MCF 10A (cell line): ENCODE data around the gene INPP5B. TPM values are rescaled to one million over a fixed set of nuclear protein-coding genes. Genes with fewer than 3 reads are reported as not detected.
"Not testable (repeated sequence)": the region's sequence is repeated elsewhere in the genome, so short reads cannot be mapped to it uniquely, and the experiment has no call there.

Experiments
- BruUV-seq: library from RNA; stranded (reverse); fragments of 400-500 nt; replicated peaks from 2 replicates; lab custom pipeline; 2021; lab: Mats Ljungman, UMichigan
- CTCF ChIA-PET: fragments of 300-600 bp; sonication (Branson Sonifier 250); formaldehyde crosslinking; extraction: SDS; loops from one replicate; lab custom pipeline; 2021; ENCODE audit warnings: antibody characterized with exemption, inconsistent platforms; lab: Yijun Ruan, JAX
- POLR2A ChIA-PET: fragments of 300-600, 350-650 bp; sonication (Branson Sonifier 250); formaldehyde crosslinking; extraction: SDS; loops from one replicate; lab custom pipeline; 2020; ENCODE audit warnings: antibody characterized with exemption, inconsistent platforms; lab: Yijun Ruan, JAX
- DNase-seq: peaks from one replicate; pipeline ENCODE4 v3.0.0-alpha.2; 2018; ENCODE audit not compliant: unreplicated experiment
- H3K27ac Mint-ChIP-seq: one replicate; pipeline ENCODE4 v1.8.0; 2022; ENCODE audit warnings: mild to moderate bottlenecking, low read depth, mixed read lengths; ENCODE audit not compliant: unreplicated experiment
- H3K27me3 Mint-ChIP-seq: one replicate; pipeline ENCODE4 v1.8.0; 2022; ENCODE audit warnings: mixed read lengths; ENCODE audit not compliant: insufficient read depth, unreplicated experiment
- H3K36me3 Mint-ChIP-seq: one replicate; pipeline ENCODE4 v1.8.0; 2022; ENCODE audit warnings: mild to moderate bottlenecking, moderate library complexity, mixed read lengths; ENCODE audit not compliant: insufficient read depth, unreplicated experiment
- H3K4me1 Mint-ChIP-seq: one replicate; pipeline ENCODE4 v1.8.0; 2022; ENCODE audit warnings: mixed read lengths; ENCODE audit not compliant: insufficient read depth, unreplicated experiment
- H3K4me3 Mint-ChIP-seq: one replicate; pipeline ENCODE4 v1.8.0; 2022; ENCODE audit warnings: mild to moderate bottlenecking, moderate library complexity, mixed read lengths; ENCODE audit not compliant: unreplicated experiment
- H3K9me3 Mint-ChIP-seq: one replicate; pipeline ENCODE4 v1.8.0; 2022; ENCODE audit warnings: mixed read lengths; ENCODE audit not compliant: unreplicated experiment
- intact Hi-C: fragments of 100-400 bp; cut with micrococcal nuclease; formaldehyde crosslinking; loops from 2 replicates; pipeline ENCODE4 v1.14.1; 2022
- total RNA-seq: library from RNA; stranded (reverse); gene quantifications from 2 replicates; pipeline ENCODE4 v1.2.3, GENCODE V29; 2022
- TF ChIP-seq, protein P1 (sequence below): fragments of 200-600 bp; IDR thresholded peaks from one replicate; pipeline ENCODE4 v1.8.0; 2022; ENCODE audit warnings: antibody characterized with exemption, mild to moderate bottlenecking; ENCODE audit not compliant: unreplicated experiment

INPP5B gene
- total RNA-seq, 1 experiment from 2014 or later = 4.7 TPM

DNA sequence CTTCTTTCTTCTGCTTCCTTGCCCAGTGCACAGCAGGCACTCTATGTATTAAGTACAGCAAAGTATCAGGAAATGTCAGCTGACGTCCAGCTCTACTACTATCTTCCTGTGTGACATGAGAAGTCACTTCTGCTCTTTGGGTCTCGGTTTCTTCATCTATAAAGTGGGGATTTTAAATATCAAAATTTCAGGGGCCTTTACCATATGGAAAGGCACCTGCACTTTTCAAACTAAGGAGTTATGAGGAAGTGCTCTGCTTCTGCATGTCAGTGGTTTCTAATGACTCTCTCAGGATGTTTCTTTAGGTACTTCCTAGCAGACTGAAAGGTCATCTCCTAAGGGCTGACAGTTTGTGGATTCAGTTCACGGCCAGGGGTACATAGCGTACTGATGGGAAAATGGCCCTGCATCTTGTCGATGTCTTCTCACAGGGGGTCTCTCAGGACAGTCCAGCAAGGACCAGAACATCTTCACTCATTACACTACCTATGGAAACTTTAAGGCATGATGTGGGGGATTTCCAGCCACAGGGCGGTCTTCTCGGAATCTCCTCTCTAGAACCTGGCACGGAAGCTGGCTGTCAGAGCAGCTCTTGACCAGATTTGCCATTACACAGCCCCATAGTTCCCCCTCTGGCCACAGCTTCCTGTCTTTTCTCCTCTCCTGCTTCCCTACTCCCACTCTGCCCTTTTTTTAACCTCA, 45.5 kb downstream of the INPP5B start:
- H3K27me3 Mint-ChIP-seq = no peaks in the 10 kb centered on the region
- H3K4me1 Mint-ChIP-seq = no peaks in the 10 kb centered on the region
- ChIA-PET CTCF (no interaction called here), POLR2A (interaction anchor here (0.7 kb wide), 1 partner anchor 330 kb away, joined by 3 read pairs; no protein-coding TSS in a partner anchor)
- TF ChIP-seq, protein P1, sequence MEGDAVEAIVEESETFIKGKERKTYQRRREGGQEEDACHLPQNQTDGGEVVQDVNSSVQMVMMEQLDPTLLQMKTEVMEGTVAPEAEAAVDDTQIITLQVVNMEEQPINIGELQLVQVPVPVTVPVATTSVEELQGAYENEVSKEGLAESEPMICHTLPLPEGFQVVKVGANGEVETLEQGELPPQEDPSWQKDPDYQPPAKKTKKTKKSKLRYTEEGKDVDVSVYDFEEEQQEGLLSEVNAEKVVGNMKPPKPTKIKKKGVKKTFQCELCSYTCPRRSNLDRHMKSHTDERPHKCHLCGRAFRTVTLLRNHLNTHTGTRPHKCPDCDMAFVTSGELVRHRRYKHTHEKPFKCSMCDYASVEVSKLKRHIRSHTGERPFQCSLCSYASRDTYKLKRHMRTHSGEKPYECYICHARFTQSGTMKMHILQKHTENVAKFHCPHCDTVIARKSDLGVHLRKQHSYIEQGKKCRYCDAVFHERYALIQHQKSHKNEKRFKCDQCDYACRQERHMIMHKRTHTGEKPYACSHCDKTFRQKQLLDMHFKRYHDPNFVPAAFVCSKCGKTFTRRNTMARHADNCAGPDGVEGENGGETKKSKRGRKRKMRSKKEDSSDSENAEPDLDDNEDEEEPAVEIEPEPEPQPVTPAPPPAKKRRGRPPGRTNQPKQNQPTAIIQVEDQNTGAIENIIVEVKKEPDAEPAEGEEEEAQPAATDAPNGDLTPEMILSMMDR = no peak
- DNase-seq = no peak
- no peaks in the 10 kb centered on the region for H3K9me3 Mint-ChIP-seq
- H3K27ac Mint-ChIP-seq = no peak overlapping the region
- intact Hi-C loops = no loop called here
- H3K4me3 Mint-ChIP-seq = no peak overlapping the region
- no peaks in the 10 kb centered on the region for H3K36me3 Mint-ChIP-seq
- no TSS peak for BruUV-seq

DNA sequence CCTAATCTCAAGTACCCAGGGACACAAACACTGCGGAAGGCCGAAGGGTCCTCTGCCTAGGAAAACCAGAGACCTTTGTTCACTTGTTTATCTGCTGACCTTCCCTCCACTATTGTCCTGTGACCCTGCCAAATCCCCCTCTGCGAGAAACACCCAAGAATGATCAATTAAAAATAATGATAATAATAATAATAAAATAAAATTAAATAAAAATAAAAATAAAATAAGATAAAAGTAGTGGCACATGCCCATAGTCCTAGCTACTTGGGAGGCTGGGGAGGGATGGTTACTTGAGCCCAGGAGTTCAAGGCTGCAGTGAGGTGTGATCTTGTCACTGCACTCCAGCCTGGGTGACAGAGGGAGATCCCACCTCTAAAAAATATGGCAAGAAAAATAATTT, 49.3 kb downstream of the INPP5B start:
- H3K4me1 Mint-ChIP-seq, DNase-seq, H3K36me3 Mint-ChIP-seq, BruUV-seq, H3K9me3 Mint-ChIP-seq, POLR2A ChIA-PET, CTCF ChIA-PET, H3K4me3 Mint-ChIP-seq, H3K27me3 Mint-ChIP-seq, H3K27ac Mint-ChIP-seq: not testable (repeated sequence)
- intact Hi-C loops = loop anchor here (10.0 kb wide), 1 partner anchor 937 kb away; no protein-coding TSS in a partner anchor

DNA sequence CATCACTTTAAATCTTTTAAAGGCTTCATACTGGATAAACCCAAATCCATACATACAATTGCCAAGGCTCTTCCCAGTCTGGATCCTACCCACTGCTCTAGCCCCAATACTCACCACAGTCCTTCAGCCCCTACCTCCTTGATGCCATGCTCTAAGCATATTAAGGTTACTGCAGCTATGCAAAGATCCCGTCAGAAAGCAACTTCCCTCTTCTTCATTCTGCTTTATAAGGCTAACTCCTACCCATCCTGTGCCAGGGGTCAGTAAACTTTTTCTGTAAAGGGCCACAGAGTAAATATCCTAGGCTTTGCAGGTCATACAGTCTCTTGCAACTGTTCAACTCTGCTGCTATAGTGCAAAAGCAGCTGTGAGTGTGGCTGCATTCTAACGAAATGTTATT, 53.2 kb downstream of the INPP5B start:
- CTCF ChIA-PET = interaction anchor here (2.2 kb wide), 1 partner anchor 21 kb away, joined by 5 read pairs; no protein-coding TSS in a partner anchor
- intact Hi-C loops = loop anchor here (10.0 kb wide), 1 partner anchor 941 kb away; no protein-coding TSS in a partner anchor
- Mint-ChIP-seq H3K4me1 (no peaks in the 10 kb centered on the region), H3K36me3 (no peaks in the 10 kb centered on the region), H3K27ac (no peak overlapping the region), H3K9me3 (no peaks in the 10 kb centered on the region), H3K27me3 (no peaks in the 10 kb centered on the region), H3K4me3 (no peak overlapping the region)
- POLR2A ChIA-PET = no interaction called here
- TF ChIP-seq, protein P1 = no peak
- DNase-seq = no peak
- no TSS peak for BruUV-seq

DNA sequence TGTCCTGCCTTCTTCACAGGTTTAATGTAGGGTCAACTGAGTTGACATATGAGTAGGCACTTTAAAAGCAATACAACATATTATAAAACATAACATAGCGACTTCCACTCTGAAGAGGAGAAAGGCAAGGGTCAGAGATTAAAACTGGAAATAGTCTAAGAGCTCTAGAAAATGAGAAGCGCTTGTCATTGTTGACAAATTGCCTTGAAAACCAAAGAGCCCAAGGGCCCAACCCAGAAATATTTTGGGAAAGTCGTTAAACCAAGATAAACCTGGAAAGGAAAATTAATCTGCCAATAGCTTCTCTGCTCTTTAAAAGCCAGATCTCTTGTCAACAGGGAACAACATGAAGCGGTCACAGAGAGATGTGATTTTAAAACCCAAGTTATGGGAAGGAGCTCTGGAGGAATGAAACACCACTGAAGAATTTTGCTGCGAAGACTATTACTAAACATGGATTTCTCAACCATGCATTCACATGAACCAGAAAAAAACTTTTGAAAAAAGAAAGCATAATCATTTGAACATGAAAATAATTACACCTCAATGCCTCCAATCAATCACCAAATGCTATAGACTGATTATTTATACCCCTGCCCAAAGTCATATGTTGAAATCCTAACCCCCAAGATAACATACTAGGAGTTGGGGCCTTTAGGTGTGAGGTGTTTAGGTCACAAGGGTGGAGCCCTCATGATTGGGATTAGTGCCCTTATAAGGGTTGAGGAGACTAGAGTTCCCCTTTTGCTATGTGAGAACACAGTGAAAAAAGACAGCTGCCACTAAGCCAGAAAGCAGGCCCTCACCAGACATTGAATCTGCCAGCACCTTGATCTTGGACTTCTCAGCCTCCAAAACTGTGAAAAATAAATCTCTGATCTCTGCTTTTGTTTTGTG, 54.5 kb downstream of the INPP5B start:
- CTCF ChIA-PET = interaction anchor here (0.6 to 2.2 kb wide), 9 partner anchors 19 to 207 kb away, joined by 3 to 8 read pairs (median 4); no protein-coding TSS in a partner anchor
- Mint-ChIP-seq H3K36me3 (peaks cover 6% of the 10 kb centered on the region), H3K27ac (no peak overlapping the region), H3K27me3 (no peaks in the 10 kb centered on the region), H3K9me3 (no peaks in the 10 kb centered on the region), H3K4me1 (no peaks in the 10 kb centered on the region), H3K4me3 (no peak overlapping the region)
- DNase-seq = no peak
- POLR2A ChIA-PET = interaction anchor here (0.6 to 0.7 kb wide), 2 partner anchors 12 to 39 kb away, joined by 3 read pairs; no protein-coding TSS in a partner anchor
- intact Hi-C loops = loop anchor here (10.0 kb wide), 1 partner anchor 942 kb away; no protein-coding TSS in a partner anchor
- TF ChIP-seq, protein P1 = no peak
- no TSS peak for BruUV-seq
